Measurements from ENCODE around the gene PCDHGB5.

The PCDHGB5 gene

DNA sequence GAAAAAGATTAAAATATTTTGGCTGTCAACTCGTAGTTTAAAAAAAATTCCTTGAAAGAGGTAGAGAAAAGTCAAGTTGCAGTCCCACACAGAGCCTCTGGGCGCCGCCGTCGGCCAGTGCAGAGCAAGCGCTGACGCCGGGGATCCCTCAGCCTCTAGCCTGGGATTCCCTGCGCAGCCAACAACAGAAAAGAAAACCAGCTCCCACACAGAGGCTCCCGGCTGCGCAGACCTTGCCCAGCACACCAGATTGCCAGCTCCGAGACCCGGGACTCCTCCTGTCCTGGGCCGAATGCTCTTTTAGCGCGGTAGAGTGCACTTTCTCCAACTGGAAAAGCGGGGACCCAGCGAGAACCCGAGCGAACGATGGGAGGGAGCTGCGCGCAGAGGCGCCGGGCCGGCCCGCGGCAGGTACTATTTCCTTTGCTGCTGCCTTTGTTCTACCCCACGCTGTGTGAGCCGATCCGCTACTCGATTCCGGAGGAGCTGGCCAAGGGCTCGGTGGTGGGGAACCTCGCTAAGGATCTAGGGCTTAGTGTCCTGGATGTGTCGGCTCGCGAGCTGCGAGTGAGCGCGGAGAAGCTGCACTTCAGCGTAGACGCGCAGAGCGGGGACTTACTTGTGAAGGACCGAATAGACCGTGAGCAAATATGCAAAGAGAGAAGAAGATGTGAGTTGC is 19.9 kb downstream of the PCDHGB5 start, which contains the start of gene PCDHGB7:
PCDHGB7 (plus strand) TSS at position 184 of the 679 bp plus-strand sequence; CDS start at position 367, 183 bp downstream.
- peak within 1 kb of the TSS; percentile 55 for H3K4me3 ChIP-seq (replicated peaks; ENCODE audit: low read depth, low read length)
- TF ChIP-seq, protein P1, sequence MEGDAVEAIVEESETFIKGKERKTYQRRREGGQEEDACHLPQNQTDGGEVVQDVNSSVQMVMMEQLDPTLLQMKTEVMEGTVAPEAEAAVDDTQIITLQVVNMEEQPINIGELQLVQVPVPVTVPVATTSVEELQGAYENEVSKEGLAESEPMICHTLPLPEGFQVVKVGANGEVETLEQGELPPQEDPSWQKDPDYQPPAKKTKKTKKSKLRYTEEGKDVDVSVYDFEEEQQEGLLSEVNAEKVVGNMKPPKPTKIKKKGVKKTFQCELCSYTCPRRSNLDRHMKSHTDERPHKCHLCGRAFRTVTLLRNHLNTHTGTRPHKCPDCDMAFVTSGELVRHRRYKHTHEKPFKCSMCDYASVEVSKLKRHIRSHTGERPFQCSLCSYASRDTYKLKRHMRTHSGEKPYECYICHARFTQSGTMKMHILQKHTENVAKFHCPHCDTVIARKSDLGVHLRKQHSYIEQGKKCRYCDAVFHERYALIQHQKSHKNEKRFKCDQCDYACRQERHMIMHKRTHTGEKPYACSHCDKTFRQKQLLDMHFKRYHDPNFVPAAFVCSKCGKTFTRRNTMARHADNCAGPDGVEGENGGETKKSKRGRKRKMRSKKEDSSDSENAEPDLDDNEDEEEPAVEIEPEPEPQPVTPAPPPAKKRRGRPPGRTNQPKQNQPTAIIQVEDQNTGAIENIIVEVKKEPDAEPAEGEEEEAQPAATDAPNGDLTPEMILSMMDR (IDR thresholded peaks at IDR 0.05; ENCODE audit: low read length, missing control alignments) = peak; percentile 81
- peak; percentile 91 for DNase-seq (ENCODE audit: low read depth)

DNA sequence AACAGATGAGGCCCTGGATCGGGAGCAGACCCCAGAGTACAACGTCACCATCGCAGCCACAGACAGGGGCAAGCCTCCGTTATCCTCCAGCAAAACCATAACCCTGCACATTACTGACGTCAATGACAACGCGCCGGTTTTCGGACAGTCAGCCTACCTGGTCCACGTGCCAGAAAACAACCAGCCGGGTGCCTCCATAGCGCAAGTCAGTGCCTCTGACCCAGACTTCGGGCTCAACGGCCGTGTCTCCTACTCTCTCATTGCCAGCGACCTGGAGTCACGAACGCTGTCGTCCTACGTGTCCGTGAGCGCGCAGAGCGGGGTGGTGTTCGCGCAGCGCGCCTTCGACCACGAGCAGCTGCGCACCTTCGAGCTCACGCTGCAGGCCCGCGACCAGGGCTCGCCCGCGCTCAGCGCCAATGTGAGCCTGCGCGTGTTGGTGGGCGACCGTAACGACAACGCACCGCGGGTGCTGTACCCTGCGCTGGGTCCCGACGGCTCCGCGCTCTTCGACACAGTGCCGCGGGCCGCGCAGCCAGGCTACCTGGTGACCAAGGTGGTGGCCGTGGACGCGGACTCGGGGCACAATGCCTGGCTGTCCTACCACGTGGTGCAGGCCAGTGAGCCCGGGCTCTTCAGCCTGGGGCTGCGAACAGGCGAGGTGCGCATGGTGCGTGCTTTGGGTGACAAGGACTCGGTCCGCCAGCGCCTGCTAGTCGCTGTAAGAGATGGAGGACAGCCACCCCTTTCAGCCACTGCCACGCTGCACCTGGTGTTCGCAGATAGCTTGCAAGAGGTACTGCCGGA is 21.5 kb downstream of the PCDHGB5 start:
- no peak for DNase-seq (ENCODE audit: low read depth)
- no peak overlapping the region for H3K4me3 ChIP-seq (replicated peaks; ENCODE audit: low read depth, low read length)
- TF ChIP-seq, protein P1 (IDR thresholded peaks at IDR 0.05; ENCODE audit: low read length, missing control alignments) = no peak

DNA sequence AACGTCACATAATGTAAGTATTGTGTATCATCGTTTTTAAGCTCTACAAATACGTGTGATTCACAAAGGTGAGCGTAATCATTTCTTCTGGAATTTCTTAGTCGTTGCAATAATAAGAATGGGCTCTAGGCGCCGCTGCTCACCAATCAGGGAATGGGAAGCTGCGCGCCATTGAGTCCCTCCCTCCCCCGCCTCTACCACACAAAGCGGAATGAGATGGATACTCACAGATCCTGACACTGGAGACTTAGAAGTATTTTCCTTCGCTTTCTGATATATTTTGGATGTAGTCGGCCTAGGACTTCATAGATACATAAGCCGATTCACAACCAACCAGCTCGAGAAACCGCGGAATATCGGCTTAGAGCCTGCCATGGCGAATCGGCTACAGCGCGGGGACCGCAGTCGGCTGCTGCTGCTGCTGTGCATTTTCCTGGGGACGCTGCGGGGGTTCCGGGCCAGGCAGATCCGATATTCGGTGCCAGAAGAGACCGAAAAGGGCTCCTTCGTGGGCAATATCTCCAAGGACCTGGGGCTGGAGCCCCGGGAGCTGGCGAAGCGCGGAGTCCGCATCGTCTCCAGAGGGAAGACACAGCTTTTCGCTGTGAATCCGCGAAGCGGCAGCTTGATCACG is 23.2 kb downstream of the PCDHGB5 start, which contains the start of gene PCDHGA11:
PCDHGA11 (plus strand) TSS at position 197 of the 634 bp plus-strand sequence; CDS start at position 374, 177 bp downstream.
- peak within 1 kb of the TSS; percentile 55 for H3K4me3 ChIP-seq (replicated peaks; ENCODE audit: low read depth, low read length)

DNA sequence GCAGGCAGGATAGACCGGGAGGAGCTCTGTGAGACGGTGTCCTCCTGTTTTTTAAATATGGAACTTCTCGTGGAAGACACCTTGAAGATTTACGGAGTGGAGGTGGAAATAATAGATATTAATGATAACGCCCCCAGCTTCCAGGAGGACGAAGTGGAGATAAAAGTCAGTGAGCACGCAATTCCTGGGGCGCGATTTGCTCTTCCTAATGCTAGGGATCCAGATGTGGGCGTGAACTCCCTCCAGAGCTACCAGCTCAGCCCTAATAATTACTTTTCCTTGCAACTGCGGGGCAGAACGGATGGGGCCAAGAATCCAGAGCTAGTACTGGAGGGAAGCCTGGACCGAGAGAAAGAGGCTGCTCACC is 23.7 kb downstream of the PCDHGB5 start:
- TF ChIP-seq, protein P1 (IDR thresholded peaks at IDR 0.05; ENCODE audit: low read length, missing control alignments) = no peak
- DNase-seq (ENCODE audit: low read depth) = peak; percentile 34
- peak overlapping the region; percentile 55 for H3K4me3 ChIP-seq (replicated peaks; ENCODE audit: low read depth, low read length)

More for the DNA sequence above, 23.2 kb downstream of the PCDHGB5 start, which contains the start of gene PCDHGA11:
- peak; percentile 82 for DNase-seq (ENCODE audit: low read depth)
- TF ChIP-seq, protein P1 (IDR thresholded peaks at IDR 0.05; ENCODE audit: low read length, missing control alignments) = peak; percentile 64

DNA sequence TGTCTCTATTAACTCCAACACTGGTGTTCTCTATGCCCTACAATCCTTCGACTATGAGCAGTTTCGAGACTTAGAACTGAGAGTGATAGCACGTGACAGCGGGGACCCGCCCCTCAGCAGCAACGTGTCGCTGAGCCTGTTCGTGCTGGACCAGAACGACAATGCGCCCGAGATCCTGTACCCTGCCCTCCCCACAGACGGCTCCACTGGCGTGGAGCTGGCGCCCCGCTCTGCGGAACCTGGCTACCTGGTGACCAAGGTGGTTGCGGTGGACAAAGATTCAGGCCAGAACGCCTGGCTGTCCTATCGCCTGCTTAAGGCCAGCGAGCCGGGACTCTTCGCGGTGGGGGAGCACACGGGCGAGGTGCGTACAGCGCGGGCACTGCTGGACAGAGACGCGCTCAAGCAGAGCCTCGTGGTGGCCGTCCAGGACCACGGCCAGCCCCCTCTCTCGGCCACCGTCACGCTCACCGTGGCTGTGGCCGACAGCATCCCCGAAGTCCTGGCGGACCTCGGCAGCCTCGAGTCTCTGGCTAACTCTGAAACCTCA is 25.1 kb downstream of the PCDHGB5 start:
- H3K4me3 ChIP-seq (replicated peaks; ENCODE audit: low read depth, low read length) = no peak overlapping the region
- DNase-seq (ENCODE audit: low read depth) = no peak
- TF ChIP-seq, protein P1 (IDR thresholded peaks at IDR 0.05; ENCODE audit: low read length, missing control alignments) = no peak

DNA sequence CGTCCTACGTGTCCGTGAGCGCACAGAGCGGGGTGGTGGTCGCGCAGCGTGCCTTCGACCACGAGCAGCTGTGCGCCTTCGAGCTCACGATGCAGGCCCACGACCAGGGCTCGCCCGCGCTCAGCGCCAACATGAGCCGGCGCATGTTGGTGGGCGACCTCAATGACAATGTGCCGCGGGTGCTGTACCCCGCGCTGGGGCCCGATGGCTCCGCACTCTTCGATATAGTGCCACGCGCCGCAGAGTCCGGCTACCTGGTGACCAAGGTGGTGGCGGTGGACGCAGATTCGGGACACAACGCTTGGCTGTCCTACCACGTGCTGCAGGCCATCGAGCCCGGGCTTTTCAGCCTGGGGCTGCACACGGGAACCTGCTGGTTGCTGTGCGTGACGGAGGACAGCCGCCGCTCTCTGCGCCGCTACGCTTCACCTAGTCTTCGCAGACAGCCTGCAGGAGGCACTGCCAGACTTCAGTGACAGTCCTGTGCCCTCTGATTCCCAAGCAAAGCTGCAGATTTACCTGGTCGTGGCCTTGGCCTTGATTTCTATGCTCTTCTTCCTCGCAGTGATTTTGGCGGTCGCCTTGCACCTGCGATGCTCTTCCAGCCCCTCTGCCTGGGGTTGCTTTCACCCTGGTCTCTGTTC is 30.2 kb downstream of the PCDHGB5 start:
- no peak overlapping the region for H3K4me3 ChIP-seq (replicated peaks; ENCODE audit: low read depth, low read length)
- DNase-seq (ENCODE audit: low read depth) = no peak
- TF ChIP-seq, protein P1 (IDR thresholded peaks at IDR 0.05; ENCODE audit: low read length, missing control alignments) = no peak

All from fibroblast of pulmonary artery (primary cell).